Stomach smooth muscle (tissue), 2 donors: Measurements from ENCODE around the gene BPIFA1.

ENCODE experiments used
- H3K27ac ChIP-seq: one replicate; pipeline ENCODE4 v1.7.0; 2013; ENCODE audit warnings: mild to moderate bottlenecking, low read length, inconsistent platforms
- H3K27me3 ChIP-seq, 2 donors: one replicate each; pipeline ENCODE4 v1.7.0; 2013; ENCODE audit warnings: low read length in 2 of 2; ENCODE audit not compliant: insufficient read depth in 2 of 2, control insufficient read depth in 1 of 2
- H3K36me3 ChIP-seq, 2 donors: one replicate each; pipeline ENCODE4 v1.7.0; 2013; ENCODE audit warnings: low read length in 2 of 2; ENCODE audit not compliant: control insufficient read depth in 2 of 2, insufficient read depth in 2 of 2
- H3K4me1 ChIP-seq: one replicate; pipeline ENCODE4 v1.7.0; 2013; ENCODE audit warnings: low read length; ENCODE audit not compliant: control insufficient read depth, insufficient read depth
- H3K4me3 ChIP-seq, 2 donors: one replicate each; pipeline ENCODE4 v1.7.0; 2013; ENCODE audit warnings: low read length in 2 of 2
- H3K9ac ChIP-seq, 2 donors: one replicate each; pipeline ENCODE4 v1.7.0; 2013; ENCODE audit warnings: low read length in 2 of 2, mild to moderate bottlenecking in 1 of 2
- H3K9me3 ChIP-seq, 2 donors: one replicate each; pipeline ENCODE4 v1.7.0; 2013; ENCODE audit warnings: low read length in 2 of 2; ENCODE audit not compliant: control insufficient read depth in 2 of 2
- donor health status: healthy.
- donor health status: Pancreatic carcinoma.

The BPIFA1 gene

DNA sequence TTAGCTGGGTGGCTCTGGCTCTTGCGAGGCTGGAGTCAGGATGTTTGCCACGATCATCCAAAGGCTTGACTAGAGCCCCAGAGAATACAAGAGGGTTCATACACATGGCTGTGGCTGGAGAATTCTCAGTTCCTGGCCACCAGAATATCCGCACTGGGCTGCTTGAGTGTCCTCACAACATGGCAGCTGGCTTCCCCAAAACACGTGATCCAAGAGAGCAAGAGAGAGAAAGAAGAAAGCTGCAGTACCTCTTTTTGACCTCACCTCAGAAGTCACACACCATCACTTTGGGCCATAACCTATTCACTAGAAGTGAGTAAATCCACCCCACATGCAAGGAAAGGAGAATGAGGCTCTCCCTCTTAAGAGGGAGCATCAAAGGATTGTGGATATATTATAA is 25.7 kb downstream of the BPIFA1 start:
- Histone ChIP-seq H3K4me1 (no peaks in the 10 kb centered on the region), H3K27ac (no peak overlapping the region), H3K4me3 (no peak overlapping the region), H3K36me3 (no peaks in the 10 kb centered on the region), H3K27me3 (peaks cover 4 to 16% of the 10 kb centered on the region in 2 donors), H3K9ac (no peak overlapping the region), H3K9me3 (peaks cover 0 to 10% of the 10 kb centered on the region in 2 donors)

- Histone ChIP-seq H3K4me3 (no peak overlapping the region), H3K9ac (no peak overlapping the region), H3K27me3 (peaks cover 4 to 16% of the 10 kb centered on the region in 2 donors), H3K36me3 (no peaks in the 10 kb centered on the region), H3K9me3 (peaks cover 0 to 10% of the 10 kb centered on the region in 2 donors), H3K27ac (no peak overlapping the region), H3K4me1 (no peaks in the 10 kb centered on the region)
Measured at GRCh38 chr20:33262658-33263065, 26.9 kb downstream of the BPIFA1 start.

GRCh38 chr20:33263784-33264183 is 28.0 kb downstream of the BPIFA1 start:
- Histone ChIP-seq H3K36me3 (no peaks in the 10 kb centered on the region), H3K9ac (no peak overlapping the region), H3K9me3 (peaks cover 0 to 10% of the 10 kb centered on the region in 2 donors), H3K4me3 (no peak overlapping the region), H3K4me1 (no peaks in the 10 kb centered on the region), H3K27me3 (peaks cover 4 to 18% of the 10 kb centered on the region in 2 donors), H3K27ac (no peak overlapping the region)

- Histone ChIP-seq H3K4me1 (no peaks in the 10 kb centered on the region), H3K9ac (no peak overlapping the region), H3K4me3 (no peak overlapping the region), H3K27me3 (peaks cover 4 to 25% of the 10 kb centered on the region in 2 donors), H3K27ac (no peak overlapping the region), H3K9me3 (peaks cover 0 to 3% of the 10 kb centered on the region in 2 donors), H3K36me3 (no peaks in the 10 kb centered on the region)
Measured at GRCh38 chr20:33267701-33268100, 31.9 kb downstream of the BPIFA1 start.

DNA sequence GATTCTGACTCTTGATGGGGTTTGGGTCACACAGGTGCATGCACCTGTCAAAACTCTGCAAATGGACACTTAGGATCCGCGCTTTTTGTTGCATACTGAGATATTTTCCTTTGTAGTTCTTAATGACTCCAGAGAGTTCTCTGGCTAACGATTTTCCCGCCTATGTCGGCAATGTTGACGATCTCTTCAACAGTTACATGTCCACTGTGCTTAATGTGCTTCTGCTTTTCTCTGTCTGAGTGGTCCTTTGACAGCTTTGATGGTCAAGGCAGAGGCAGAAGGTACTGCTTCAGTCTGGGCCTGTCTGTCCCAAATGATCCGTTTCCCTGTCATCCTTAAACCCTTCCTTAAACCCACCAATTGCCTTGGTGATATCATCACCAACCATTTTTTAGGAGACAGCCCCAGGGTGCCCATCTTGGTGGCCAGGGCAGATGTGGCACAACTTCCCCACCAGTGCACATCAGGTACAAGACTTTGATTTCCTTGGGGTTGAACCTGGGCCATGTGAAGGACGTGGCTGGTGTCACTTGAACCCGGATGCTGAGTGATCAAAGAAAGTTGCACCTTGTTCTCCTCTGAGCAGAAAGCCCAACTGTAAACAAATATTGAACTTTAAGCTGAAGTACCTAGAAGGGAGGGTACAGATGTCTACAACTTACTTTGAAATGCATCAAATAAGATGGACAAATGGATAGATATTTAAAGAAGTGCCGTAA is 36.5 kb downstream of the BPIFA1 start:
- H3K27me3 ChIP-seq, result peaks cover 3 to 12% of the 10 kb centered on the region in 2 donors
- H3K4me3 ChIP-seq, result no peak overlapping the region
- H3K9me3 ChIP-seq, result no peaks in the 10 kb centered on the region
- no peak overlapping the region for H3K27ac ChIP-seq
- H3K9ac ChIP-seq, result no peak overlapping the region
- H3K4me1 ChIP-seq, result no peaks in the 10 kb centered on the region
- H3K36me3 ChIP-seq, result no peaks in the 10 kb centered on the region

- Histone ChIP-seq H3K9ac (no peak overlapping the region), H3K4me3 (no peak overlapping the region), H3K9me3 (no peaks in the 10 kb centered on the region), H3K27ac (no peak overlapping the region), H3K36me3 (no peaks in the 10 kb centered on the region), H3K27me3 (peaks cover 3 to 16% of the 10 kb centered on the region in 2 donors), H3K4me1 (no peaks in the 10 kb centered on the region)
Measured at GRCh38 chr20:33273117-33273851, 37.5 kb downstream of the BPIFA1 start.

- Histone ChIP-seq H3K36me3 (no peaks in the 10 kb centered on the region), H3K4me1 (no peaks in the 10 kb centered on the region), H3K9ac (no peak overlapping the region), H3K9me3 (no peaks in the 10 kb centered on the region), H3K4me3 (no peak overlapping the region), H3K27me3 (peaks cover 6 to 23% of the 10 kb centered on the region in 2 donors), H3K27ac (no peak overlapping the region)
Measured at GRCh38 chr20:33275215-33275614, 39.4 kb downstream of the BPIFA1 start.

- H3K9me3 ChIP-seq, result no peaks in the 10 kb centered on the region
- H3K4me1 ChIP-seq, result no peaks in the 10 kb centered on the region
- H3K27me3 ChIP-seq, result peaks cover 6 to 21% of the 10 kb centered on the region in 2 donors
- no peaks in the 10 kb centered on the region for H3K36me3 ChIP-seq
- H3K4me3 ChIP-seq, result no peak overlapping the region
- H3K27ac ChIP-seq, result no peak overlapping the region
- H3K9ac ChIP-seq, result no peak overlapping the region
Measured at GRCh38 chr20:33275871-33276270, 40.1 kb downstream of the BPIFA1 start.

DNA sequence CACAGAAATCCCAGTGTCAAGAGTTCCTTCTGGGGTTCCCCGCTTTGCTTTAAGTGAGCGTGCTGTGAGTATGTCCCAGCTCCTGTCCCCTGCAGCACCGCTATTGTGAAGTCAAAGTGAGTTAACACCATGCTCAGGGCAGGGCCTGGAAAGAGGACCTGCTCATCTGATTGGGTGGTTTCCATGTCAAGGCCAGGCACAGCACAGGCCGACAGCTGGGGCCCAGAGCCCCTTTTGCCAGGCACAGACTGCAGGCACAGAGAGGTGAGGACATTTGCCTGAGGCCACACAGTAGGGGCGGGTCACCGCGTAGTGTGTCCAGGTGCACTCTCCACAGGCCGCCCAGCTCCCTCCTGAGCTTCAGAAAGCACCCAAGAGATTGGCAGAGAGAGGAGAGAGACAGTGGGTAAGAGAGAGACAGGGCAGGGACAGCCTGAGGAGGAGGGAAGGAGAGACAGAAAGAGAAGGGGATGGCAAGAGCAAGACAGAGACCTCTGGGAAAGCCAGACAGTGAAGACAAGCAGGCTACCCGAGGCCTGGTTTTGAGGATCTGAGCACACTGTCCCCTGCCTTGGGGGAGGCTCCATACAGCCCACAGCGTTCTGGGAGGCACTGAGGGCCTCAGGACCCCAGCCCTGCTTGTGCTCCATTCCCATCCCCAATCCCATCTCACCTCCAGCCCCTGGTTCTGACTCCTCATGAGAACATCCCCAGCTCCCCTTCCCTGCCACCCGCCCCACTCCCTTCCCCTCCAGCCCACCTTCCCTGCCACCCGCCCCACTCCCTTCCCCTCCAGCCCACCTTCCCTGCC is 40.7 kb downstream of the BPIFA1 start:
- no peak overlapping the region for H3K9ac ChIP-seq
- peaks cover 6 to 20% of the 10 kb centered on the region in 2 donors for H3K27me3 ChIP-seq
- H3K4me1 ChIP-seq, result no peaks in the 10 kb centered on the region
- H3K9me3 ChIP-seq, result no peaks in the 10 kb centered on the region
- no peak overlapping the region for H3K4me3 ChIP-seq
- H3K27ac ChIP-seq, result no peak overlapping the region
- H3K36me3 ChIP-seq, result no peaks in the 10 kb centered on the region

GRCh38 chr20:33277471-33278441 is 42.0 kb downstream of the BPIFA1 start:
- H3K27me3 ChIP-seq, result peaks cover 9 to 22% of the 10 kb centered on the region in 2 donors
- no peaks in the 10 kb centered on the region for H3K9me3 ChIP-seq
- H3K27ac ChIP-seq, result no peak overlapping the region
- no peak overlapping the region for H3K9ac ChIP-seq
- H3K4me3 ChIP-seq, result no peak overlapping the region
- no peaks in the 10 kb centered on the region for H3K36me3 ChIP-seq
- H3K4me1 ChIP-seq, result no peaks in the 10 kb centered on the region
